Measurements from ENCODE around the gene GATC. TPM values are rescaled to one million over a fixed set of nuclear protein-coding genes. Genes with fewer than 3 reads are reported as not detected.

The GATC gene
- 34.8 TPM for polyA plus RNA-seq
- long read RNA-seq, donor 1, full-length matches to known transcripts, result 9 of 147 reads
- long read RNA-seq, donor 1, partial matches to known transcripts, result 61 of 147 reads
- long read RNA-seq, donor 1, other reads (novel, unspliced or antisense), result 77 of 147 reads
- long read RNA-seq, donor 2, full-length matches to known transcripts, result 15 of 15 reads
- long read RNA-seq, donor 2, partial matches to known transcripts, result 0 of 15 reads
- long read RNA-seq, donor 2, other reads (novel, unspliced or antisense), result 0 of 15 reads
- long read RNA-seq, donor 3, result 0 reads
- long read RNA-seq, donor 4, full-length matches to known transcripts, result 4 of 25 reads
- long read RNA-seq, donor 4, partial matches to known transcripts, result 0 of 25 reads
- long read RNA-seq, donor 4, other reads (novel, unspliced or antisense), result 21 of 25 reads
- long read RNA-seq, donor 5, full-length matches to known transcripts, result 14 of 174 reads
- long read RNA-seq, donor 5, partial matches to known transcripts, result 50 of 174 reads
- long read RNA-seq, donor 5, other reads (novel, unspliced or antisense), result 110 of 174 reads
- long read RNA-seq, donor 6, full-length matches to known transcripts, result 21 of 21 reads
- long read RNA-seq, donor 6, partial matches to known transcripts, result 0 of 21 reads
- long read RNA-seq, donor 6, other reads (novel, unspliced or antisense), result 0 of 21 reads
- long read RNA-seq, donor 7, full-length matches to known transcripts, result 4 of 4 reads
- long read RNA-seq, donor 7, partial matches to known transcripts, result 0 of 4 reads
- long read RNA-seq, donor 7, other reads (novel, unspliced or antisense), result 0 of 4 reads
- long read RNA-seq, donor 8, full-length matches to known transcripts, result 18 of 377 reads
- long read RNA-seq, donor 8, partial matches to known transcripts, result 64 of 377 reads
- long read RNA-seq, donor 8, other reads (novel, unspliced or antisense), result 295 of 377 reads
- long read RNA-seq, donor 9, full-length matches to known transcripts, result 3 of 194 reads
- long read RNA-seq, donor 9, partial matches to known transcripts, result 82 of 194 reads
- long read RNA-seq, donor 9, other reads (novel, unspliced or antisense), result 109 of 194 reads
- long read RNA-seq, donor 10, full-length matches to known transcripts, result 14 of 14 reads
- long read RNA-seq, donor 10, partial matches to known transcripts, result 0 of 14 reads
- long read RNA-seq, donor 10, other reads (novel, unspliced or antisense), result 0 of 14 reads
- long read RNA-seq, donor 11, full-length matches to known transcripts, result 6 of 6 reads
- long read RNA-seq, donor 11, partial matches to known transcripts, result 0 of 6 reads
- long read RNA-seq, donor 11, other reads (novel, unspliced or antisense), result 0 of 6 reads

GRCh38 chr12:120445911-120446843 lies at the start of gene GATC, which contains the start of gene TRIAP1:
Gene GATC (plus strand): TSS chr12:120446444. CDS start chr12:120446481, 37 bp downstream.
Gene TRIAP1 (minus strand): TSS chr12:120446384. CDS start chr12:120446372, 12 bp downstream.
- peaks cover 6% of the 10 kb centered on the region for H3K4me1 ChIP-seq (ENCODE audit: control insufficient read depth, insufficient read depth, low read length)
- H3K4me3 ChIP-seq (ENCODE audit: low read length), result peak within 1 kb of the TSS; percentile 80
- H3K27me3 ChIP-seq (ENCODE audit: control insufficient read depth, insufficient read depth, low read length), result no peaks in the 10 kb centered on the region
- peaks cover 33% of the 10 kb centered on the region for H3K36me3 ChIP-seq (ENCODE audit: control insufficient read depth, insufficient read depth, low read length)
- no CpG with 5 or more reads among the region's 73 CpGs for WGBS (ENCODE audit: insufficient coverage, low lambda C conversion rate)
- H3K9me3 ChIP-seq (ENCODE audit: control insufficient read depth, low read depth, low read length), result no peaks in the 10 kb centered on the region
- peak within 1 kb of the TSS; percentile 76 for H3K27ac ChIP-seq (ENCODE audit: low read length)
- DNase-seq, result peak; percentile 77 to 92

DNA sequence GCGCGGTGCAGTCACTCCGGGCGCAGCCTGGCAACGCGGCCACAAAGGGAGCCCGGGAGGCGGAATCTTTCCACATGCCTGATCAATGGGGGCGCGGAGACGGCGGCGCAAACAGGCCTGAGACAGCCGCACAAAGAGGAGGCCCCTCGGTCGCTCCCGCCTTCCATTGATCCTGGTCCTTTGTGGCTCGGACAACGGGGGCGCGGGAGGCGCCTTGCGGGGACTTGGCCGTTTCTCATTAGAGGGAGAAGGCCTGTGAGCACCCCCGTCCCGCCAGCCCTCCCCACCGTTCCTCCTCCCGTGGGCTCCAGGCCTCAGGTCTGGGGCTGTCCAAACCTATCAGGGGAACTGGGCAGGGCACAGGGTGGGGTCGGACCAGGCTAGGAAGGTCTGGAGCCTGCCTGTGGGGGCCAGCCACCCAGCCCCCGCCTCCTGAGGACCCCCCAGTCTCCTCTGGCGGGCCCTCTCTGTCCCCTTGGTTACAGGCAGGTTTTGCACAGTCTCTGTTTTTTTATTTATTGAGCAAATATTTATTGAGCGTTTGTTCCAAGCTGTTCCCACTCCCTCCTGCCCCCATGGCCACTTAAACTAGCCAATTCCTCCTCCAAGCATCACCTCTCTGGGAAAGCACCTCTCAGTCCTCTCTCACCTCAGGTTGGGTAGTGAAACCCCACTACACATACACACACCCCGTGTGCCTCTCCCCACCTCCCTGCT lies 48.3 kb upstream of the GATC start:
- peak in 1 of 2 donors; percentile 36 for DNase-seq

GRCh38 chr12:120399531-120399930 lies 46.7 kb upstream of the GATC start:
- no peak for DNase-seq

More for the DNA sequence above, 48.3 kb upstream of the GATC start:
- H3K4me1 ChIP-seq (ENCODE audit: control insufficient read depth, insufficient read depth, low read length), result peaks cover 8% of the 10 kb centered on the region
- H3K9me3 ChIP-seq (ENCODE audit: control insufficient read depth, low read depth, low read length), result no peaks in the 10 kb centered on the region
- no peak overlapping the region for H3K27ac ChIP-seq (ENCODE audit: low read length)
- peak overlapping the region; percentile 7 for H3K4me3 ChIP-seq (ENCODE audit: low read length)
- no peaks in the 10 kb centered on the region for H3K36me3 ChIP-seq (ENCODE audit: control insufficient read depth, insufficient read depth, low read length)
- 50% methylated on average over 2 of the region's 33 CpGs for WGBS (ENCODE audit: insufficient coverage, low lambda C conversion rate)
- H3K27me3 ChIP-seq (ENCODE audit: control insufficient read depth, insufficient read depth, low read length), result peaks cover 4% of the 10 kb centered on the region

GRCh38 chr12:120402217-120402616 lies 44.0 kb upstream of the GATC start:
- peaks cover 2% of the 10 kb centered on the region for H3K4me1 ChIP-seq (ENCODE audit: control insufficient read depth, insufficient read depth, low read length)
- no peak overlapping the region for H3K27ac ChIP-seq (ENCODE audit: low read length)
- no peak overlapping the region for H3K4me3 ChIP-seq (ENCODE audit: low read length)
- peaks cover 6% of the 10 kb centered on the region for H3K27me3 ChIP-seq (ENCODE audit: control insufficient read depth, insufficient read depth, low read length)
- WGBS (ENCODE audit: insufficient coverage, low lambda C conversion rate), result no CpG with 5 or more reads among the region's 13 CpGs
- H3K36me3 ChIP-seq (ENCODE audit: control insufficient read depth, insufficient read depth, low read length), result no peaks in the 10 kb centered on the region
- no peak for DNase-seq
- no peaks in the 10 kb centered on the region for H3K9me3 ChIP-seq (ENCODE audit: control insufficient read depth, low read depth, low read length)

More at GRCh38 chr12:120399531-120399930, 46.7 kb upstream of the GATC start:
- Histone ChIP-seq H3K4me1 (ENCODE audit: control insufficient read depth, insufficient read depth, low read length) (peaks cover 2% of the 10 kb centered on the region), H3K27ac (ENCODE audit: low read length) (no peak overlapping the region), H3K4me3 (ENCODE audit: low read length) (no peak overlapping the region), H3K9me3 (ENCODE audit: control insufficient read depth, low read depth, low read length) (no peaks in the 10 kb centered on the region), H3K36me3 (ENCODE audit: control insufficient read depth, insufficient read depth, low read length) (no peaks in the 10 kb centered on the region), H3K27me3 (ENCODE audit: control insufficient read depth, insufficient read depth, low read length) (peaks cover 6% of the 10 kb centered on the region)
- no CpG with 5 or more reads among the region's 5 CpGs for WGBS (ENCODE audit: insufficient coverage, low lambda C conversion rate)

DNA sequence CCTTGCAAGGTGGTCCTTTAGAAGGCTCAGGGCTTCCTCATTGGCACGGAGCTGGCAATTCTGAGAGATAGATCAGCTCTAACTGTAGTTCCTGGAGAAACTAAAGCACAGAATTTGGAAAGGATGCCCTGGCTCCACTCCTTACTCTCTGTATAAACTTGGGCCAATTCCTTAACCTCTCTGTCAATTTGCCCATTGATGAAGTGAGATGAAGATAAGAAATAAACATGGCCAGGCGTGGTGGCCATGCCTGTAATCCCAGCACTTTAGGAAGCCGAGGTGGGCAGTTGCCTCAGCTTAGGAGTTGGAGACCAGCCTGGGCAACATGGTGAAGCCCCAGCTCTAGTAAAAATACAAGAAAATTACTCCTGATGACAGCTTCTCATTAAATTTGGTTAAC lies 42.4 kb upstream of the GATC start:
- peaks cover 2% of the 10 kb centered on the region for H3K27me3 ChIP-seq (ENCODE audit: control insufficient read depth, insufficient read depth, low read length)
- no peak overlapping the region for H3K4me3 ChIP-seq (ENCODE audit: low read length)
- peaks cover 2% of the 10 kb centered on the region for H3K4me1 ChIP-seq (ENCODE audit: control insufficient read depth, insufficient read depth, low read length)
- no peaks in the 10 kb centered on the region for H3K9me3 ChIP-seq (ENCODE audit: control insufficient read depth, low read depth, low read length)
- no peak for DNase-seq
- H3K27ac ChIP-seq (ENCODE audit: low read length), result no peak overlapping the region
- no CpG with 5 or more reads among the region's 3 CpGs for WGBS (ENCODE audit: insufficient coverage, low lambda C conversion rate)
- H3K36me3 ChIP-seq (ENCODE audit: control insufficient read depth, insufficient read depth, low read length), result no peaks in the 10 kb centered on the region

GRCh38 chr12:120404271-120404670 lies 42.0 kb upstream of the GATC start:
- Histone ChIP-seq H3K9me3 (ENCODE audit: control insufficient read depth, low read depth, low read length) (no peaks in the 10 kb centered on the region), H3K4me3 (ENCODE audit: low read length) (no peak overlapping the region), H3K4me1 (ENCODE audit: control insufficient read depth, insufficient read depth, low read length) (peaks cover 2% of the 10 kb centered on the region), H3K36me3 (ENCODE audit: control insufficient read depth, insufficient read depth, low read length) (no peaks in the 10 kb centered on the region), H3K27me3 (ENCODE audit: control insufficient read depth, insufficient read depth, low read length) (peaks cover 2% of the 10 kb centered on the region), H3K27ac (ENCODE audit: low read length) (no peak overlapping the region)
- no CpG with 5 or more reads among the region's 1 CpG for WGBS (ENCODE audit: insufficient coverage, low lambda C conversion rate)
- DNase-seq, result no peak

DNA sequence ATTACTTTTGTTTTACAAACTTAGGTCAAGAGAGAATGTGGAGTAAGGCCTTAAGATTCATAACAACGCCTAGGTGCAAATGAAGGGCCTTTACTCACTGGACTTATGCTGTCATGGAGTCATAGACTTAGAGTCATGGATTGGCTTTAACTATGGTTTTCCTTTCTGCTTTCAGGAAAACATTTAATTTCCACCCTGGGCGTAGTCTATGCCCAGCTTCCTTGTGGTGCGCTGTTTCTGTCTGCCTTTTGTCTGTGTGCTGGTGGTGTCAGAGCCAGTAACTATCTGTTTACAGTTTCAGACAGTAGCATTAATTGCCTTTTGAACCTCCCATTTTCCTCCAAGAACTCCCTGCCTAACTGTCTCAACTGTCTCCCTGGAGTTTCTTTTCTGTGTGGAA lies 40.2 kb upstream of the GATC start:
- no peak for DNase-seq
- no peak overlapping the region for H3K4me3 ChIP-seq (ENCODE audit: low read length)
- WGBS (ENCODE audit: insufficient coverage, low lambda C conversion rate), result no CpG with 5 or more reads among the region's 3 CpGs
- H3K36me3 ChIP-seq (ENCODE audit: control insufficient read depth, insufficient read depth, low read length), result no peaks in the 10 kb centered on the region
- H3K27ac ChIP-seq (ENCODE audit: low read length), result no peak overlapping the region
- H3K9me3 ChIP-seq (ENCODE audit: control insufficient read depth, low read depth, low read length), result no peaks in the 10 kb centered on the region
- H3K27me3 ChIP-seq (ENCODE audit: control insufficient read depth, insufficient read depth, low read length), result peaks cover 2% of the 10 kb centered on the region
- H3K4me1 ChIP-seq (ENCODE audit: control insufficient read depth, insufficient read depth, low read length), result peaks cover 2% of the 10 kb centered on the region

DNA sequence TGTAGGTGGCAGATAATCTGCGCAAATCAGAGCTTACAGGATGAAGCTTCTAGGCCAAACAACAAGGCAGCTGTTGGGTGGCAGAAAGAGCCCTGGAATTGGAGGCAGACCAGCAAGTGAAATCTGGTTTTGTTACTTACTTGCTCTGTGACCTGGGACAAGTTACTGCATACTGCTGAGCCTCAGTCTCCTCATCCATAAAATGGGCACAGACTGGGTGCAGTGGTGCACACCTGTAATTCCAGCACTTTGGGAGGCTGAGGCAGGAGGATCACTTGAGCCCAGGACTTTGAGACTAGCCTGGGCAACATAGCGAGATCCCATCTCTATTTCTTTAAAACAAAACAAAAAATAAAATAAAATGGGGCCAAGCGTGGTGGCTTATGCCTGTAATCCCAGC lies 39.7 kb upstream of the GATC start:
- Histone ChIP-seq H3K9me3 (ENCODE audit: control insufficient read depth, low read depth, low read length) (no peaks in the 10 kb centered on the region), H3K36me3 (ENCODE audit: control insufficient read depth, insufficient read depth, low read length) (no peaks in the 10 kb centered on the region), H3K4me1 (ENCODE audit: control insufficient read depth, insufficient read depth, low read length) (peaks cover 2% of the 10 kb centered on the region), H3K4me3 (ENCODE audit: low read length) (no peak overlapping the region), H3K27me3 (ENCODE audit: control insufficient read depth, insufficient read depth, low read length) (peaks cover 2% of the 10 kb centered on the region), H3K27ac (ENCODE audit: low read length) (no peak overlapping the region)
- WGBS (ENCODE audit: insufficient coverage, low lambda C conversion rate), result 100% methylated on average over 1 of the region's 3 CpGs
- DNase-seq, result no peak

DNA sequence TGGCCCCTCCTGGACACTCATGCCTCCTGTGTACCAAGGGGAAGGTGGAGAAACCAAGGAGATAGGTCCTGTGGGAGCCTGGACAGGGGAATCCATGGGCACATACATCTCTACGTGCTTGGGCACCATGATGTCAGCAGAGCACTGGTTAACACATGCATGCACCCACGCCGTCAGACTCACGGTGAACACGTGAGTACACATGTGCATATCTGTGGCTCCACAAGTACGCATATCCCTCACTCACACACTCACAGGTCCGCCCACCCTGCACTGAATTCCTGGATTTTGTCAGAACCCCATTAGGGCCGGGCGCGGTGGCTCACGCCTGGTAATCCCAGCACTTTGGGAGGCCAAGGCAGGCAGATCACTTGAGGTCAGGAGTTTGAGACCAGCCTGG lies 37.5 kb upstream of the GATC start:
- Histone ChIP-seq H3K36me3 (ENCODE audit: control insufficient read depth, insufficient read depth, low read length) (no peaks in the 10 kb centered on the region), H3K4me3 (ENCODE audit: low read length) (no peak overlapping the region), H3K9me3 (ENCODE audit: control insufficient read depth, low read depth, low read length) (no peaks in the 10 kb centered on the region), H3K27ac (ENCODE audit: low read length) (no peak overlapping the region), H3K4me1 (ENCODE audit: control insufficient read depth, insufficient read depth, low read length) (peaks cover 7% of the 10 kb centered on the region), H3K27me3 (ENCODE audit: control insufficient read depth, insufficient read depth, low read length) (peaks cover 2% of the 10 kb centered on the region)
- DNase-seq, result no peak
- WGBS (ENCODE audit: insufficient coverage, low lambda C conversion rate), result no CpG with 5 or more reads among the region's 11 CpGs
